Spleen (tissue), 11 donors: ENCODE measurements around the gene TCEA3. TPM values are rescaled to one million over a fixed set of nuclear protein-coding genes. Genes with fewer than 3 reads are reported as not detected.
A peak's percentile ranks its signal among the peaks of the same experiment; 100 is the strongest.

ENCODE experiments used
- DNase-seq: peaks from one replicate; pipeline ENCODE4 v3.0.0-alpha.2; 2020
- H3K27ac ChIP-seq, 8 donors: fragments of 200-600 bp; sonication (generic) in 7 of 8; 1 replicate in 4 of 8; 2 replicates in 4 of 8; pipeline versions ENCODE4 v1.5.0 to v1.8.0; 2016 to 2021; ENCODE audit warnings: inconsistent platforms in 4 of 8, mild to moderate bottlenecking in 4 of 8, moderate library complexity in 1 of 8
- H3K27me3 ChIP-seq, 7 donors: fragments of 200-600 bp; sonication (generic) in 6 of 7; replicated peaks in 1 of 7; 1 replicate in 4 of 7; 2 replicates in 3 of 7; pipeline versions ENCODE4 v1.5.0 to v1.8.0; 2016 to 2021; ENCODE audit warnings: inconsistent platforms in 3 of 7, mild to moderate bottlenecking in 1 of 7
- H3K36me3 ChIP-seq, 6 donors: fragments of 200-600 bp; sonication (generic) in 5 of 6; 1 replicate in 4 of 6; 2 replicates in 2 of 6; pipeline versions ENCODE4 v1.5.0 to v1.8.0; 2016 to 2021; ENCODE audit warnings: inconsistent platforms in 2 of 6
- H3K4me1 ChIP-seq, 6 donors: fragments of 200-600 bp; sonication (generic) in 5 of 6; 1 replicate in 3 of 6; 2 replicates in 3 of 6; pipeline versions ENCODE4 v1.5.0 to v1.8.0; 2016 to 2021; ENCODE audit warnings: inconsistent platforms in 3 of 6
- H3K4me3 ChIP-seq, 8 donors: fragments of 200-600 bp; sonication (generic) in 7 of 8; 1 replicate in 4 of 8; 2 replicates in 4 of 8; pipeline versions ENCODE4 v1.5.0 to v1.8.0; 2016 to 2021; ENCODE audit warnings: inconsistent platforms in 4 of 8, mild to moderate bottlenecking in 4 of 8, moderate library complexity in 2 of 8
- H3K9me3 ChIP-seq, 8 donors: fragments of 200-600 bp; sonication (generic) in 7 of 8; 1 replicate in 4 of 8; 2 replicates in 4 of 8; pipeline versions ENCODE4 v1.5.0 to v1.8.0; 2016 to 2021; ENCODE audit warnings: inconsistent platforms in 4 of 8
- CTCF ChIP-seq, 11 experiments: fragments of 200-600 bp in 7 of 11; fragments of 450-650 bp in 4 of 11; sonication (generic) in 4 of 11; IDR thresholded peaks in 8 of 11; conservative IDR thresholded peaks in 3 of 11; 1 replicate in 7 of 11; 2 replicates in 4 of 11; pipeline versions ENCODE4 v1.4.0 to v1.8.0; 2016 to 2021; ENCODE audit warnings: antibody characterized with exemption in 11 of 11, inconsistent platforms in 4 of 11, mild to moderate bottlenecking in 1 of 11
- POLR2A ChIP-seq, 3 donors: fragments of 450-650 bp; IDR thresholded peaks; one replicate each; pipeline ENCODE4 v1.5.1; 2017; ENCODE audit warnings: antibody characterized with exemption in 3 of 3, mild to moderate bottlenecking in 1 of 3
- POLR2AphosphoS5 ChIP-seq, 3 donors: sonication (generic); formaldehyde crosslinking; IDR thresholded peaks; one replicate each; pipeline ENCODE4 v1.5.1; 2017; ENCODE audit warnings: antibody characterized with exemption in 3 of 3
- WGBS, 5 donors: extraction: QIAGEN DNeasy Blood & Tissue Kit in 3 of 5; methylation state at CpG; one replicate each; pipeline versions ENCODE4 v1.1.5 to v1.1.7; 2013 to 2018; 5-methylcytosine and 5-hydroxymethylcytosine counted together
- intact Hi-C: fragments of 100-400 bp; cut with DNase I; formaldehyde crosslinking; loops from one replicate; pipeline ENCODE4 v1.15.0; 2023; ENCODE audit warnings: low total_unique reads
- polyA plus RNA-seq, 3 donors: library from polyadenylated mRNA; stranded (reverse); fragments of 200-250 nt; gene quantifications; one replicate each; pipeline ENCODE4 v1.2.1, GENCODE V29; 2013
- total RNA-seq, 7 donors: library from RNA; depleted of rRNA in 3 of 7; stranded (reverse); fragments of >200 nt in 3 of 7; fragmentation: NEBNext Ultra II Directional in 4 of 7; extraction: Animal tissue kit (Norgen Biotek cat#: 25700) in 4 of 7; gene quantifications; one replicate each; pipeline versions ENCODE4 v1.1.0 to v1.2.1, GENCODE V29; 2016 to 2021
- donor health status: healthy with polysubstance abuse.
- donor health status: DM: no; HTN: no; CAD: no; lungs with moderate emphysema.
- donor health status: DM: no; HTN: no; CAD: no.
- donor health status: Bipolar disorder and iron deficiency.
- donor health status: healthy.
- donor health status: DM: no; HTN: no; CAD: no.
- donor health status: DM: yes; HTN: yes; CAD: no.

TCEA3 gene
- total and polyA plus RNA-seq, 10 donors, result 4.6 to 19.6 (median 10.5) TPM

GRCh38 chr1:23352096-23352695 is 72.4 kb downstream of the TCEA3 start:
- 83 to 95% (median 90%) methylated on average over 1 of the region's 1 CpG for WGBS, 5 donors
- Histone ChIP-seq H3K9me3 (no peaks in the 10 kb centered on the region), H3K4me1 (no peaks in the 10 kb centered on the region), H3K4me3 (no peak overlapping the region), H3K27ac (no peak overlapping the region), H3K27me3 (no peaks in the 10 kb centered on the region), H3K36me3 (no peaks in the 10 kb centered on the region)
- TF ChIP-seq POLR2A (IDR thresholded peaks at IDR 0.05), result no peak
- TF ChIP-seq POLR2AphosphoS5 (IDR thresholded peaks at IDR 0.05), result no peak
- no peak for TF ChIP-seq CTCF (IDR thresholded peaks at IDR 0.05 in 8 of 11, conservative IDR thresholded peaks at IDR 0.05 in 3 of 11)
- DNase-seq, result no peak
- intact Hi-C loops, result no loop called here

- intact Hi-C loops, result no loop called here
- no peaks in the 10 kb centered on the region for H3K9me3 ChIP-seq
- no peak overlapping the region for H3K4me3 ChIP-seq
- no peaks in the 10 kb centered on the region for H3K27me3 ChIP-seq
- DNase-seq, result no peak
- TF ChIP-seq CTCF (IDR thresholded peaks at IDR 0.05 in 8 of 11, conservative IDR thresholded peaks at IDR 0.05 in 3 of 11) (no peak), POLR2A (IDR thresholded peaks at IDR 0.05) (no peak), POLR2AphosphoS5 (IDR thresholded peaks at IDR 0.05) (no peak)
- H3K4me1 ChIP-seq, result peaks cover 19 to 37% (median 34%) of the 10 kb centered on the region in 6 donors
- 95 to 97% (median 96%) methylated on average over 14 of the region's 14 CpGs for WGBS, 5 donors
- no peaks in the 10 kb centered on the region for H3K36me3 ChIP-seq
- H3K27ac ChIP-seq, result no peak overlapping the region
Observed at GRCh38 chr1:23345920-23346319, 78.6 kb downstream of the TCEA3 start.

GRCh38 chr1:23344987-23345472 is 79.5 kb downstream of the TCEA3 start:
- Histone ChIP-seq H3K36me3 (no peaks in the 10 kb centered on the region), H3K4me3 (peak overlapping the region; percentile 80 to 98 (median 90)), H3K27me3 (no peaks in the 10 kb centered on the region), H3K27ac (peak overlapping the region; percentile 91 to 99 (median 97)), H3K9me3 (no peaks in the 10 kb centered on the region), H3K4me1 (peaks cover 28 to 46% (median 43%) of the 10 kb centered on the region in 6 donors)
- WGBS, 5 donors, result 30 to 40% (median 33%) methylated on average over 8 of the region's 8 CpGs
- DNase-seq, result no peak
- intact Hi-C loops, result no loop called here
- TF ChIP-seq POLR2A (IDR thresholded peaks at IDR 0.05), result no peak
- TF ChIP-seq CTCF (IDR thresholded peaks at IDR 0.05 in 8 of 11, conservative IDR thresholded peaks at IDR 0.05 in 3 of 11), result no peak

GRCh38 chr1:23344111-23344986 is 80.2 kb downstream of the TCEA3 start, which contains the start of gene HNRNPR:
Gene HNRNPR, minus strand, starts transcription at chr1:23344284. Its CDS starts 3,276 bp downstream, at chr1:23341008.
- DNase-seq, result peak; percentile 100
- intact Hi-C loops, result no loop called here
- Histone ChIP-seq H3K9me3 (no peaks in the 10 kb centered on the region), H3K4me3 (peak within 1 kb of the TSS; percentile 80 to 98 (median 90)), H3K4me1 (peaks cover 29 to 53% (median 50%) of the 10 kb centered on the region in 6 donors), H3K36me3 (no peaks in the 10 kb centered on the region), H3K27me3 (no peaks in the 10 kb centered on the region), H3K27ac (peak within 1 kb of the TSS; percentile 91 to 99 (median 97))
- 0 to 2% (median 1%) methylated on average over 21 to 87 of the region's 87 CpGs for WGBS, 5 donors
- TF ChIP-seq POLR2A (IDR thresholded peaks at IDR 0.05) (peak in 1 of 3 donors; percentile 64), CTCF (IDR thresholded peaks at IDR 0.05 in 8 of 11, conservative IDR thresholded peaks at IDR 0.05 in 3 of 11) (peak in 4 of 11 experiments; percentile 14 to 42 (median 26)), POLR2AphosphoS5 (IDR thresholded peaks at IDR 0.05) (peak; percentile 87 to 94 (median 93))
